Inflammatory macrophage (primary cell): ENCODE data around the gene HIPK2.

ENCODE experiments used
- DNase-seq, 2 donors: peaks; one replicate each; pipeline ENCODE4 v3.0.0-alpha.2; 2020 to 2022

The HIPK2 gene

GRCh38 chr7:139733751-139734150 lies 44.0 kb downstream of the HIPK2 start:
- no peak for DNase-seq

- DNase-seq: no peak
Measured at GRCh38 chr7:139732471-139733167, 45.2 kb downstream of the HIPK2 start.

GRCh38 chr7:139731802-139732470 lies 45.9 kb downstream of the HIPK2 start:
- DNase-seq: peak; percentile 94 to 95

- peak; percentile 60 to 64 for DNase-seq
Measured at GRCh38 chr7:139730746-139731612, 46.8 kb downstream of the HIPK2 start.

GRCh38 chr7:139728203-139728602 lies 49.6 kb downstream of the HIPK2 start:
- no peak for DNase-seq

- peak in 1 of 2 donors; percentile 19 for DNase-seq
Measured at GRCh38 chr7:139727151-139727705, 50.6 kb downstream of the HIPK2 start.

GRCh38 chr7:139726485-139726869 lies 51.3 kb downstream of the HIPK2 start:
- peak; percentile 84 to 95 for DNase-seq

- peak; percentile 22 to 46 for DNase-seq
Measured at GRCh38 chr7:139725858-139726484, 51.8 kb downstream of the HIPK2 start.

- no peak for DNase-seq
Measured at GRCh38 chr7:139725077-139725476, 52.7 kb downstream of the HIPK2 start.

- peak in 1 of 2 donors; percentile 26 for DNase-seq
Measured at GRCh38 chr7:139722604-139723003, 55.2 kb downstream of the HIPK2 start.

- DNase-seq: no peak
Measured at GRCh38 chr7:139721821-139722220, 56.0 kb downstream of the HIPK2 start.

- DNase-seq: peak in 1 of 2 donors; percentile 31
Measured at GRCh38 chr7:139721417-139721816, 56.4 kb downstream of the HIPK2 start.

GRCh38 chr7:139720705-139721231 lies 57.0 kb downstream of the HIPK2 start:
- peak; percentile 58 to 66 for DNase-seq

- DNase-seq: no peak
Measured at GRCh38 chr7:139720186-139720585, 57.6 kb downstream of the HIPK2 start.

- peak; percentile 94 for DNase-seq
Measured at GRCh38 chr7:139718859-139719258, 58.9 kb downstream of the HIPK2 start.

- peak; percentile 25 to 35 for DNase-seq
Measured at GRCh38 chr7:139718141-139718540, 59.7 kb downstream of the HIPK2 start.

GRCh38 chr7:139716156-139716942 lies 61.4 kb downstream of the HIPK2 start:
- no peak for DNase-seq

GRCh38 chr7:139715194-139715815 lies 62.5 kb downstream of the HIPK2 start:
- no peak for DNase-seq

GRCh38 chr7:139714163-139714901 lies 63.5 kb downstream of the HIPK2 start:
- DNase-seq: peak in 1 of 2 donors; percentile 29

GRCh38 chr7:139713526-139714162 lies 64.2 kb downstream of the HIPK2 start:
- DNase-seq: no peak
